Jurkat, Clone E6-1 (cell line): ENCODE data around the gene CDK3.

Experiments
- DNase-seq: peaks from one replicate; pipeline ENCODE4 v3.0.0-alpha.2; 2011; ENCODE audit warnings: low read depth, low spot score
- H3K4me3 ChIP-seq: 2 replicates; pipeline ENCODE4 v1.5.1; 2011; ENCODE audit warnings: mild to moderate bottlenecking, low read length, control low read depth, moderate library complexity

Gene CDK3

DNA sequence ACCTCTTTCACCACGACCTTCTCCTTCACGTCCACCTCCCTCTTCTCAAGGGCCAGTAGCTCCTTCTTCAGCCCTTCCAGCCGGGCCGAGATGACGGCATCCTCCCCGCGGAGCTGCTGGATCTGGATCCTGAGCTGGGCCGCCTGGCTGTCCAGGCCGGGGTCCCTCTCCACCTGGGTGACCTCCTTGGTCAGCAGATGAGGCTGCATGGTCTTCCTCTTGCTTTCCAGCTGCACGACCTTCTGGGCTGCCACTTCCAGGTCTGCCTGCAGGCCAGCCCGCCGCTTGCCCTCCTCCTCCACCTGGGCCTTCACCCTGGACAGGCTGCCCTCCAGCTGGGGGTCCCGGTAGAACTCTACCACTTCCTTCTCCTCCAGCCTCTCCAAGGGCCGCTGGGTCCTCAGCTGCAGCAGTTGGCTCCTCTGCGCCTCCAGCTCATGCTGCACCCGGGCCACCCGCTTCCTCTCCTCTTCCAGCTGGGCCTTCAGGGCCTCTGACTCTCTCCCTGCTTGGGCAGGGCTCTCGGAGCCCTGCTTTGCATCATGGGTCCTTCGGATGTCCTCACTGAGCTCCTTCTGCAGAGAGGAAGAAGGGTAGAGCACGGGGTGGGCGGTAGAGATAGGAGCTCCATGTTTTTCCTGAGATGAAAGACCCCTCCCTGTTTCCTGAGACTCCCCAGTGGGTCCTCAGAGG lies 9.5 kb downstream of the CDK3 start:
- DNase-seq, result no peak
- H3K4me3 ChIP-seq, result no peak overlapping the region

DNA sequence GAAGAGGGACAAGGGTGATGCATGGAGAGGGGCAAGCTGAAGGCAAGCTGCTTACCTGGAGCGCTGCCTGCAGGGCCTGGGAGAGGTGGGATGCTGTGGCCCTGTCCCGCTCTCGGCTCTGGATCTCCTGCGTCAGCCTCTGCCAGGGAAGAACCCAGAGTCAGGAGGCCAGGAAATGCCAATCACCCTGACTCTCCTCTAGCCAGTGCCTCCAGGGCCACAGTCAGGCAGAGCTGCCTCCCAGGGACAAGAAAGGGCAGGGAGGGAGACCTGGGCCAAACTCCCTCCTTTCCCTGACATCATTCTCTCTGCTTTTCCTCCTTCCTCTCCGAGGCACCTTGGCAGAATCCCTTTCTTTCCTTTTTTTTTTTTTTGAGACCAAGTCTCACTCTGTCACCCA lies 11.3 kb downstream of the CDK3 start:
- H3K4me3 ChIP-seq, result no peak overlapping the region
- no peak for DNase-seq

GRCh38 chr17:76013377-76013932 lies 12.8 kb downstream of the CDK3 start:
- H3K4me3 ChIP-seq, result no peak overlapping the region
- DNase-seq, result no peak

DNA sequence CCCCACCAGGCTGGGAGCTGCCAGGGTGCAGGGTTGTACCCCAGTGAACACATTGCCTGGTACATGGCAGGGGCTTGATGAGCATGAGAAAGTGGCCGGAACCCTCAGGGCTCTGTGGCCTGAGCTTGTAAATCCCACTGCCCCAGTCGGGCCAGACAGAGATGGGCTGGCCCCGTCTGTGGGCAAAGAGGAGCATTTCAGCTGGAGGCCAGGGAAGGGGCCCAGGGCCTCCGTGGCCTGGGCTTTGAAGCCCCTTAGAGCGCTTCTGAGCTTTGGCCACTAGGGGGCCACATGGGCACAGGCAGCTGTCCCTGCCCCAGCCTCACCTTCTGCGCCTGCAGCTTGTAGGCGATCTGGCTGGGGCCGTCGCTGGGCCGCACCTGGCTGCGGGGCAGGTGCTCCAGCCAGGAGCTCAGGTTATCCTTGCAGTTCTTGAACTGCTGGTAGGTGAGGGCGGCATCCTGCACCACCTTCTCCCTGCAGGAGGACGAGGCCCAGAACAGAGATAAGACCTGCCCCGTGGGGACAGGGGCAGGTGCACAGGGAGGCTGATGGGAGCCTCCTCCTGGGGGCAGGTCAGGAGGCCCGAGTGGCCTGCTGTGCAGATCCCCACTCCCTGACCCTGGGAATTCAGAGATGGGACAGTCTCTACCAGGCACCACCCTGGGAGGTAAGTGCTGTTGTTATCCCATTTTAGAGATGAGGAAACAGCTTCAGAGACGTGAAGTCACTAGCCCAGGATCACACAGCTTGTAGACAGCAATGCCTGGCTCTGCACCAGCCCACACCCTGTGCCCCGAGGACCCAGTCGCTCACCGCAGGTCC lies 13.7 kb downstream of the CDK3 start:
- peak; percentile 70 for DNase-seq
- no peak overlapping the region for H3K4me3 ChIP-seq

GRCh38 chr17:76014925-76015261 lies 14.2 kb downstream of the CDK3 start:
- H3K4me3 ChIP-seq, result no peak overlapping the region
- no peak for DNase-seq

- DNase-seq, result no peak
- H3K4me3 ChIP-seq, result no peak overlapping the region
Measured at GRCh38 chr17:76017481-76018339, 17.1 kb downstream of the CDK3 start.

- DNase-seq, result no peak
- H3K4me3 ChIP-seq, result no peak overlapping the region
Measured at GRCh38 chr17:76018340-76018680, 17.7 kb downstream of the CDK3 start.

- no peak for DNase-seq
- H3K4me3 ChIP-seq, result no peak overlapping the region
Measured at GRCh38 chr17:76018801-76019200, 18.1 kb downstream of the CDK3 start.

DNA sequence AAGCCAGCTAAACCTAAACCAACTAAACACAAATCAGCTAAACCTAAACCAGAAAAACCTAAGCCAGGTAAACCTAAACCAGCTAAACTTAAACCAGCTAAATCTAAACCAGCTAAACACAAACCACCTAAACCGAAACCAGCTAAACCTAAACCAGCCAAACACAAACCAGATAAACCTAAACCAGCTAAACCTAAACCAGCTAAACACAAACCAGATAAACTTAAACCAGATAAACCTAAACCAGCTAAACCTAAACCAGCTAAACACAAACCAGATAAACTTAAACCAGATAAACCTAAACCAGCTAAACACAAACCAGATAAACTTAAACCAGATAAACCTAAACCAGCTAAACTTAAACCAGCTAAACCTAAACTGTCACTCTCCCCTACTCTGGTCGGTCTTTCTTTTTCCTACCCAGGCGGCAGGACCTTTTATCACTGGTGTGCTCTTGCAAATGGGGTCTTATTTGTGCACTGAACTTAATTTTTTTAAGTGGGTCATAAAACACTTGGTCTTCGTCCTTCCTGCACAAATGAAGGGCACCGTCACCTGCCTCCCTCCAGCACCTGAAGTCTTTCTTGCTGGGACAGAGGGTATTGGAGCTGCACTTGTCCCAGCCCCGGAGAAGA lies 19.3 kb downstream of the CDK3 start:
- no peak overlapping the region for H3K4me3 ChIP-seq
- no peak for DNase-seq

DNA sequence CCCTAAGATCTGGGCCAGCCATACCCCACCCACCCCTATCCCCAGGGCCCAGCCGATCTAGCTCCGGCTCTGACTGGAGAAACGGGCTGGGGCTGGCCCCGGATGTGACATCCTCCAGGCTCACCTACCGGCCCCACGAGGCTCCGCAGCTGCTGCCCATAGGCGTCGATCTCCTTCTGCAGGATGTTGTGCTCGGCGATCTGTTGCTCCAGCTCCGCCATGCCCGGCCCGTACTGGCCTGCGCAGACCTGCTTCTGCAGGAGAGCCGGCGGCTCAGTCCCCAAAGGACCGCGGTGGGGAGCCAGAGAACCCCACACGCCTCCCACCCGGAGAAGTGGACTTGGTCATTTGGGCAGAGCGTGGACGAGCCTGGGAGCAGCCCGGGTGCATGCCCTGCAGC lies 21.6 kb downstream of the CDK3 start:
- DNase-seq, result no peak

GRCh38 chr17:76022973-76023899 lies 22.6 kb downstream of the CDK3 start:
- no peak overlapping the region for H3K4me3 ChIP-seq
- DNase-seq, result no peak

More for the DNA sequence above, 21.6 kb downstream of the CDK3 start:
- H3K4me3 ChIP-seq, result no peak overlapping the region

GRCh38 chr17:76023900-76024237 lies 23.2 kb downstream of the CDK3 start:
- DNase-seq, result no peak

GRCh38 chr17:76024353-76024752 lies 23.7 kb downstream of the CDK3 start:
- no peak overlapping the region for H3K4me3 ChIP-seq
- DNase-seq, result no peak

More at GRCh38 chr17:76023900-76024237, 23.2 kb downstream of the CDK3 start:
- no peak overlapping the region for H3K4me3 ChIP-seq

GRCh38 chr17:76025294-76025693 lies 24.6 kb downstream of the CDK3 start:
- DNase-seq, result no peak
- no peak overlapping the region for H3K4me3 ChIP-seq

- DNase-seq, result no peak
- no peak overlapping the region for H3K4me3 ChIP-seq
Measured at GRCh38 chr17:76026714-76027158, 26.1 kb downstream of the CDK3 start.

GRCh38 chr17:76027159-76027839 lies 26.6 kb downstream of the CDK3 start, which contains the start of gene EVPL:
Gene EVPL, minus strand, starts transcription at chr17:76027306. Its CDS starts 108 bp downstream, at chr17:76027198.
- no peak for DNase-seq
- H3K4me3 ChIP-seq, result no peak within 1 kb of the TSS

DNA sequence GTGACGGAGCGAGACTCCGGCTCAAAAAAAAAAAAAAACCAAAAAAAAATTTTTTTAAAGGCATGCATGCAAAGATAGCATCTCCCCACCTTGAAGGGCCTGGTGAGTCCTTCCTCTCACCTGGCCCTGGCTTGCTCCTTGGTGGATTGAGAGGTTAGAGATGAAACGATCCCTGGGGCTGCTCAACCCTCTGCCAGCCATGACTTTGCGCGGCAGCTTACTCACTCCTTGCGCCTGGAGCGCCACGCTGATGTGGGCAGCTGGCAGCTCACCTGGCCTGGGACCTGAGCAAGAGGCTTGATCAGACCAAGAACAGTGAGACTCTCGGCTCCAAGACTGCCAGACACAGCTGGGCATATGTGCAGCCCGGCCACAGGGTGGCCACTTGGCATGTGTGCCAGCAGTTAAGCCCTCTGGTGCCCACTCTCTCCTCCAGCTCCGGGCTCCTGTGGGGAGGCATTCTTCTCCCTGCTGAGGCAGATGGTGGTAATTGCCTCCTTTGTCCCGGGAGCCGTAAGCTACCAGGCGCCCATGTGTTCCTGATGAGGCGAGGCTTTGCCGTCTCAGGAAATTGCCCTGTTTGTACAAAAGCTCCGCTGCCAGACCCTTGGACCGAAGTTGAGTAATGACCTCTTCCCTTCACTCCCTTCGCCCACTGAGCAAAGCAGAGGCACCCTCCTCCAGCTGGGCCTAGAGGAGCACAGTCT lies 31.6 kb downstream of the CDK3 start:
- DNase-seq, result no peak
- no peak overlapping the region for H3K4me3 ChIP-seq
